GM18873 (cell line): ENCODE measurements around the gene CHMP6.
"Not testable (repeated sequence)": the region's sequence is repeated elsewhere in the genome, so short reads cannot be mapped to it uniquely, and the experiment has no call there.

Experiments used
- ATAC-seq: cut with Tn5 transposase; IDR thresholded peaks from one replicate; pipeline ENCODE4 v1.9.1; 2021; ENCODE audit warnings: mild to moderate bottlenecking, moderate library complexity, moderate number of reproducible peaks; ENCODE audit not compliant: unreplicated experiment, low FRiP score

CHMP6 gene

DNA sequence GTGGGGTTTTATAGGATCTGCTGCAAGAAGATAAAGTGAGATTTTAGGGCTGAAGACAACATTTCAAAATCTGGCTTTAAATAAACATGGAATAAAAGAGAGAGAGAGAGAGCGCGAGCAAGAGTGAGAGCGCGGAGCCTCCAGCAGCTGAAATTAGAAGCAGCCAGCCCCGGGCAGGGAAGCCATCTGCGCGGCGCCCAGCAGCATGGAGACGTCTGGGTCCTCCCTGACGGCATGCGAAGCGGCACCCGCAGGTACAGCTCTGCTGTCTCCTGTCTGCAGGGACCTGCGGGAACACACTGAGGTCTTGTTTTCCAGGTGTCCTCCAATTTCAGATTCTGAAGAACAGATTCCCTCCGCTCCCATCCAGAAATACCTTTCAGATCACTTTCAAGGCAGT lies 35.4 kb downstream of the CHMP6 start:
- no peak for ATAC-seq

- ATAC-seq, result no peak
Observed at GRCh38 chr17:81027591-81028505, 36.2 kb downstream of the CHMP6 start.

DNA sequence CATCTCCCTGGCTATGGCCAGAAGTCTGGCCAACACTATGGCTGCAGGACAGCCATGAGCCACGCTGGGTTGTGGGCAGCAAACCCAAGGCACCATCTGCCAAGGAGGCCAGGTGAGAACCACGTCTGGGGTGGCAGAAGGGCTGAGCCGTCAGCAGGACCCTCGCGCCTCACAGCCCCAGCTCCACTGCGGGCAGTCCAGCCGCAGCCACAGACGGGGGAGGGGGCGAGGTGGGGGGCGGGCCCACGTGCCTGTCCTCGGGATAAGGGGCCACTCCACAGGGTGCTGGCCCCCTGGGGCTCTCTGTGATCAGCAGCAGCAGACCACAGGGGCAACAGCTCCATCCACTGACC lies 36.8 kb downstream of the CHMP6 start:
- no peak for ATAC-seq

GRCh38 chr17:81029859-81030258 lies 38.2 kb downstream of the CHMP6 start:
- no peak for ATAC-seq

- not testable (repeated sequence) for ATAC-seq
Observed at GRCh38 chr17:81030312-81030711, 38.7 kb downstream of the CHMP6 start.

DNA sequence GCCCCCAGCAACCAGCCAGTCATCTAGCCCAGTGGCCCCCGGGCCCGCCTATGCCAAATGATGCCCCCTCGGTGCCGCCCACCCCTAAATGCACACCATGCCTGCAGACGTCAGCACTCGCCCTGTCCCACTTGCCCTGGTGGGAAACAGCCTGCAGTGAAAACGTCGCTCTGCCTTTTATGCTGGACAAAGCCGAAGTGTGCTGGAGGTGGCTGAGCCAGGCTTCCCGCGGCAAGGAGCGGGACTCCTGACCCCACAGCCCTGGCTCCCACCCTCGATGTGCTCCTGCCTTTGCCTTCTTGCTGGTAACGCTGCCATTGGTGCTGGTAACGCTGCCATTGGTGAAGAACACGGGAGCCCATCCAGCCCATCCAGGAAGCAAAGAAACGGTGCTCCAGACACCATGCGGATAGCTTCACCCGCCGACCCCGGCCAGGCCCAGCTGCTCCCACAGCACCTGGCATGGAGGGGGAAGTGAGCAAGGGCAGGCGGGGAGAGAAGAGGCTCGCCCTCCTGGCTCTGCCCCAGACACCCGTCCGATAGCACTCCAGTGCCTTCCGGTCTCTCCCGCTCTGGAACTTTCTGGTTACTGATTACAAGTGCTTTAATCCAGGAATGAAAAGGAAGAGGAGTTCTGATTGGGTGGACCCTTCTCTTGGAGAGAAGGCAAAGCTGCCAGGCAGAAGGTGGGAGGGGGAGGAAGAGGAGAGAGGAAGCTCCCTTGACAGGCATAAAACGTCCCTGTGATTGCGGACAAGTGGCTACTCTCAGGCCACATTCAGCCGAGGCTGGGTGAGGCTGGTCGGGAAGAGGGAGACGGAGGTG lies 39.3 kb downstream of the CHMP6 start:
- no peak for ATAC-seq

- no peak for ATAC-seq
Observed at GRCh38 chr17:81031566-81032550, 40.2 kb downstream of the CHMP6 start.

DNA sequence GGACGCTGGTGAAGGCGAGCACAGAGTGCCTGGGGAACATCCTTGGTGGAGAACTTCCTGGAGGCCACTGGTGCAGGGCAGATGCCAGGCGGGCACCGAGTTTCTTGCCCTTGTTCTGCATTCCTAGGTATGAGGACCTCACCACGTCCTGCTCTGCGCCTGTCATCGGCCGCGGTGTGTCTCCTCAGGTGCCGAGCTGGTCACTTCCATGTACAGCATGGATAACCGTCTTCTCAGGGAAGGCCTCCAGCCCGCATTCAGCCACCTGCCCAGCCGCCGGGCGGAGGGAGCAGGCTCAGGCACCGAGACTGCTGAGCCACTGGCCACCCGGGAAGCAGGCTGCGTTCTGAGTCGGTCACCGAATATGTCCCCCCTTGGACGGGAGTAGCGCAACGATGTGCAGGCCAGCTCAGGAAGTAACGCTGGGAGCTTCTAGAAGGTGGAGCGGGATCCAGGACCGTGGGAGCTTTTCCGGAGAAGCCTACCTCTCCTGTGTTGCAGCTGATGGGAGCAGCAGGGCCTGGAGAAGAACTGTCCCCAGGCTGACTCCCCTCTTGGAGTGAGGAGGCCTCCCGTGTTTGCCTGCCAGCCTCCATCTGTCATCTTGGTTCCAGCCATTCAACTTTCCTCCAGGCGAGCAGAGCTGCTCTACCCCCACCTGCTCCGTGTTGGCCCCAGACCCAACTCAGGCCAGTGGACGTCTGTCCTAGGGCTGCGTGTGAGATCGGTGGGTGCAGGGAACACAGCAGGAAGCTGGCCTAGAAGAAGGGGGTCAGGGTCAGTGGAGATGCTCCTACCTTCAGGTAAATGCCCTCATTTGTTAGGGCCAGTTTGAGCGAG lies 41.2 kb downstream of the CHMP6 start:
- ATAC-seq, result no peak

- no peak for ATAC-seq
Observed at GRCh38 chr17:81033535-81034167, 42.0 kb downstream of the CHMP6 start.

- ATAC-seq, result no peak
Observed at GRCh38 chr17:81034168-81034777, 42.6 kb downstream of the CHMP6 start.

DNA sequence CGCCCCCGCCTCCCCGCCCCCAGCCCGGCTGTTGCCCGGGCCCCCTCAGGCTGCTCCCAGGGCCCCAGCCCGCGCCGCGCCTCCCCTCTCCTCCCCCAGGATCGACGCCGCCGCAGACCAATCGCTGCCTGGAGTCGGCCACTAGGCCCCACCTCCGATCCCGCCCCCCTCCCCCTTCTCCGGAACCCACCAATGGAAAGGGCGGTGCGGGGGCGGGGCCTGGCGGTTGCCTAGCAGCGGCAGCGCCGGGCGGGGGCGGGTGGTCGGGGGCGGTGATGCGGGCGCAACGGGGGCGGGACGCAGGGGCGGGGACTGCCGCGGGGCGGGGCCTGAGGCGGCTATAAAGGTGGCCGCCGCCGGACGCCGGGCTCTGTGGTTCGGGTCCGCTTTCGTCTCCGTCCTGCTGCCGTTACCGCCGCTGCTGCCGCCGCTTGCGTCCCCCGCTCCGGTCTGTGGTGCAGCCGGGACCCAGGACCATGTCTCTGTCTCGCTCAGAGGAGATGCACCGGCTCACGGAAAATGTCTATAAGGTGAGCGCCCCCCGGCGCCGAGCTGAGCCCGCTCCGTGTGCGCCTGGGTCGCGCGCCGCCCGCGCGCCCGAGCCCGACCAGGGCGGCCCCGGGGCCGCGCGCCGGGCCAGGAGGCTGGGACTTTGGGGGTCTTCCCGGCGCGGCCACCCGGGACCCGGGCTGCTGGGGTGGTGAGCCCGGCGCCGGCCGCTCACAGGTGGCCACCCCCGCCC lies 43.3 kb downstream of the CHMP6 start, which contains the start of gene BAIAP2:
Gene BAIAP2, plus strand, starts transcription at position 373 of the 742 bp plus-strand sequence. Its CDS starts 104 bp downstream, at position 477.
- no peak for ATAC-seq

DNA sequence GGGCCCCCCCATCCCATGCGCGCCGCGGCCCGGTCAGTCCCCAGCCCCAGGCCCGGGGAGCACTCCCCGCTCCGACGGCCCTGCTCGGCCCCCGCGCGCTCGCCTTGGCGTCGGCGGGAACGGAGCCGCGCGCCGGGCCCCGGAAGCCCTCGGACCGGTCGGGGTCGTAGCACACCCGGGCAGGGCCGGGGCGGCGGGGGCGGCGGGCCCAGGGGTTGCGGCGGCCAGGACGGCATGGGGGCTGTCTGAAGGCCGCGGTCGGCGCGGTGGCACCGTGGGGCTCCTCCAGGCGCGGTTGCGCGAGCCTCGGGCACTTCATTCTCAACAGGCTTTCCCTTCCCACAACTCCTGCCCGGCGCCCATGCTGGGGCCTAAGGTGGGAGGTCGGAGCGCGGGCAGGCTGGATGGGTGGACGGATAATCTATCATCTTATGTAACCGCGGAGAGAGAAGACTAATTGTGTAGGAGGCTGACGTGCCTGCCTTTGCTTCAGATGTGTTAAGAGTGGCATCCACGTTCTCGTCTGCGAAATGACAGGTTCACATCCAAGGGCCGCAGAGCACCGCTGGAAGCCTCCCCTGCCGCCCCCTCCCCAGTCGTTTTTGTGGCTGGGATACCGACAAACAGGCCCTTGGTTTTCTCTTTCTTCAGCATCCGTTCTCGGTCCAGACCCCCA lies 44.0 kb downstream of the CHMP6 start:
- ATAC-seq, result no peak

DNA sequence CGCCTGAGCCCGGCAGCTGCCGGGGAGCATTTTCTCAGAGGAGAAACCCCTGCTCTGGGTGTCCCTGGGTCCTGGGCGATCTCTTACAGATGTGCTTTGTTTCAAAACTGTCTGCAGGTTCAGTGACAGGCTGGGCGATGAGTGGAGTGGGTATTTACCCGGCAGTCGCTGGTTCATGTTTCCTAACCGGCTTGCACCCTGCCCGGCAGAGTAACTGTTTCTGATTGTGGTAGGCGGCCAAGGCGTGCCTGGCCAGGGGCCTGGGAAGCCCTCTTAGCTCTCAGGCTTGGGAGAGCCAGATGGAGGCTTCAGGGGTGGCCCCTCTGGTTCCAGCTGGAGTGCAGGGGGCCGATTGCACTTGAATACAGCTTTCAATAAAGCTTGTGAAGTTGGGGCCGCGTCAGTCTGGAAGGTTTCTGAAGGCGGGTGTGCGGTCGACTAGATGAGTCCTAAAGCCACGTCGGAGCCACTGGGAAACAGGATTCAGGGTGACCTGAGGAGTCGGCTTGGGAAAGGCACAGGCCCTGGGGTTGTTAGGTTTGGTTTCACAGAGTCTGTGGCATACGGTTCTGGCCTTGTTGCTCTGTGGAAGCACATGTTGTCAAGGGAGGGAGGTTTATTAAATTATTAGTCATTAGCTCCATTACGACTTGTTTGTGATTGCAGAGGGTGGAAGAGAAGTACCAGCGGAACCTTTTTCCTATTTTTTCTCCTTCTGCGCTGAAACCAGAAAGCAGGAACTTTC lies 44.7 kb downstream of the CHMP6 start:
- no peak for ATAC-seq

DNA sequence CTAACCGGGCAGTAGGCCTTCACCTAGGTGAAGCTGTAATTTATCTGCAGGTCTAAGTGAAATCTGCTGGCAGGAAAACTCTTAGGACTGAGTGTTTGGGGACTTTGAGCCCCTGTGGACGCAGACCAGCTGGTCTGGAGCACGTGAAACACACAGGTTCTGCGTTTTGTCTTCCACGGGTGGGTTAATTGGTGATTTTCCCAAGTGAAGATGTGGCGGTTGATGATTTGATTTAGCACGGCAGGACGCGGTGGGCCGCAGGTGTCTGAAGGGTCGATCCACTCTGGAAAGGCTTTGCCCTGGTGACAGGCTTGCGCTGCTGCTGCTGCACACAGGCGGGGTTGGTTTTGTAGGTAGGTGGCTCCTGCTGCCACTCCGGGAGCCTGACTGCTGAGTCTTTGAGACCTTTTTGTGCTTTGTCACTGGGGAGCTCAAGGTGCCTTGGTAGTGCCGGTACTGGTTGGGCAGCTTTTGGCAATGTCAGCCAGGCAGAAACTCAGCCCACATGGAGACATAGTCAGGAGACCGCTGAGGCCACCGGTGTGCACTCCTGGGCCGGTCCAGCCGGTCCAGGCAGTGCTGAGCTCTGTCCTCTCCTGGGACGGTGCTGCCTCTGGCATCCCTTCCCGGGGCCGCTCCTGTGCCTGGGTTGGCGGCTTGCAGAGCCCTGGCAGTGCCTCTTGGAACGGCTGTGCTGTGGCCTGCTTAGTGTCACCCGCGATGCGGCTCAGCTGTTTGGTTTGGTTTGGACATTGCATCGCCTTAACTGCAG lies 45.6 kb downstream of the CHMP6 start:
- ATAC-seq, result no peak

DNA sequence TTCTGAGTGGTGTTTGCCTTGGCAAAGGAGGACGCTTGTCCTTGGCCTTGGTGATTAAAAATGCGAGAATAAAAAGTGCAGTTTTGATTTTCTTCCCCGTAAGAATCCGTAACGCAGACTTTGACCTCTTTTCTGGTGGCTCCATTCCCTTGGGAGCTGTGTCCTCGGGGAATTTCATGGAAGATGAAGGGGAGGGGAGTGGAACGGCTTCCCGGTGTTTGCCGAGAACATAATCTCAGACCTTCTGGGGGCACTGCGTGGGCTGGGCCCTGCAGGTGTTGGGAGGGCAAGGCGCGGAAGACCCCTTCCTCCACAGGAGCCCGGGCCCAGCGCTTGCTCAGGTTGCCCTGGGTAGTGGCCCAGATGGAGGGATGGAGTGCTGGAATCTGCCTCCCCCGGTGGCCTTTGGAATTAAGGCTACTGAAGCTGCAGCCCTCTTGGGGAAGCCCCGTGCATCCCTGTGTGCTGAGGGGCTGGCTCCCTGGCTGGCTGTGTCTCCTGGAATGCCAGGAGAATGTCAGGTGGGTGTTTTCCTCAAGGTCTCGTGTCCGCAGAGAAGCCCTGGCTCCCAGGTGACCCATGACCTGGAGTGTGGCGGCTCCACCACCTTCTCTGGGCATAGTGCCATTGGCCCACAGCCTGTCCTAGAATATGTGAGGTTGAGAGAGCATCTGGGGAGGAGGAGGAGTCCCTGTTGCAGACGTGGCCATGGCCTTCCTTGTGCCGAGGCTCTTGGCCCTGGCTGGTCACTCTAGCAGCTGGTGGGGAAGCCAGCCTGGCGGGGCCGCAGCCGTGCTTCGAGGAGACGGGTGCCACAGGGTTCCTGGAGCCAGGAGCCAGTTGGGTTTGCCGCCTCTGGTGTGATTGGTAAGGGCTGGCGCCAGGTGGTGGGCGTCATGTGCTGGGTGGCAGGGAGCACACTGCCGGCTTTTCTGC lies 46.4 kb downstream of the CHMP6 start:
- no peak for ATAC-seq
